ENCODE measurements around the gene EXOC4.
"Not testable (repeated sequence)": the region's sequence is repeated elsewhere in the genome, so short reads cannot be mapped to it uniquely, and the experiment has no call there.

Gene EXOC4

DNA sequence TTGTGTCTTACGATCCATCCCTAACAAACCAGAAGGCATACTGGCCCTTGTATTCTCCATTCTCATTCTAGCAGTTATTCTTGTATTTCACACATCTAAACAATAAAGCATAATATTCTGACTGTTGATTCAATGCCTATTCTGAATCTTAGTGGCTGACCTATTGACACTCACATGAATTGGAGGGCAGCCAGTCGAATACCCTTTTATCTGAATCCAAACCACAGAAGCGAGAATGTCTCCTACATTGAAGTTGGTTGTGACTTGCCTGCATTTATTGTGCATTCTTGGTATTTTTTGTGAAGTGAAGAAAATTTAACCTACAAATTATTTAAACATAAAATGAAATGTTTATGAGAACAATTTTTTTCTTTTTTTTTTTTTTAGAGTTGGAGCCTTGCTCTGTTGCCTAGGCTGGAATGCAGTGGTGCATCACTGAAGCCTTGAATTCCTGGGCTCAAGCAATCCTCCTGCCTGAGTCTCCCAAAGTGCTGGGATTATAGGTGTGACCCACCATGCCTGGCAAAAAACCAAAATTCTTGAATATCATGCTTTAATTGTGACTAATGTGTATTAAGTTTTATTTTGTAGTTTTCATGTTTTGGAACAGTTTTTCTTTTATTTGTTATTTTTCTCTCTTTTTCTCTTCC lies 22.7 kb downstream of the EXOC4 start:
- DNase-seq = no peak

DNA sequence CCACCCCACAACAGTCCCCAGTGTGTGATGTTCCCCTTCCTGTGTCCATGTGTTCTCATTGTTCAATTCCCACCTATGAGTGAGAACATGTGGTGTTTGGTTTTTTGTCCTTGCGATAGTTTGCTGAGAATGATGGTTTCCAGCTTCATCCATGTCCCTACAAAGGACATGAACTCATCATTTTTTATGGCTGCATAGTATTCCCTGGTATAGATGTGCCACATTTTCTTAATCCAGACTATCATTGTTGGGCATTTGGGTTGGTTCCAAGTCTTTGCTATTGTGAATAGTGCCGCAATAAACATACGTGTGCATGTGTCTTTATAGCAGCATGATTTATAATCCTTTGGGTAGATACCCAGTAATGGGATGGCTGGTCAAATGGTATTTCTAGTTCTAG lies 26.1 kb downstream of the EXOC4 start:
- not testable (repeated sequence) for DNase-seq

DNA sequence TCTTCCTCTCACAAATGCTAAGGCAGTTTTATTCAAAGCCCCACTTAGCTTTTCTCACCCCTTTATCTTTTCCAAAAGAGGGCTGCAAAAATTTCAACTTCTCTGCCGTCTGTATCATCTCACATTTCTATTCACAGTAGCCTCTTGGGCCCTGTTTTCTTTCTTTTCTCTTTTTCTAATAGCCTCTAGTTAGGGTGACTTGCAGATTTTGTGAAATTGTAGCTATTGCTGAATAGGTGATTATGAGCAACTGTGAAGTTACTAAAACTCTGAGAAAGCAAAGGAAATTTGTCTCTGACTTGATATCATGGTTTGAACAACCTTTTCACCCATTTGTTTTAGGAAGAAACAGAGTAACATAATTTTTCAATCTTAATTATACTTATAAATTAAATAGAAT lies 29.2 kb downstream of the EXOC4 start:
- no peak for DNase-seq

DNA sequence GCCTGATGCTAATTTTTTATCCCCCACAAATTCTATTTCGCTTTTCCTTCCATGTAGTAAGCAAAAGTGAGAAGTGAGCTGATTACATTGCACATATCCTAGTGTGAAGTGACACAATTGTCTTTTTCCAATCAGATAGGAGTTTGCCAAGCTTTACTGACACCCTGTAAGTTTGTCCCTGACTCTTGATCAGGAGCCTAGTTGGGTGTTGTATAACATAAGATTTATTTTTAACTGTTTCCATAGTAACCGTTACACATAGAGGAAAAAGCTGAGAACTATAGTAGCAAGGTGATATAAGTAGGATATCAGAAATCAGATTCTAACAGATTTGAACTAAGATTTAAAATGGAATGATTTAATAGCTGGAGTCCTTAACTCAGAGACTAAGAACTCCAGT lies 31.2 kb downstream of the EXOC4 start:
- DNase-seq = no peak

DNA sequence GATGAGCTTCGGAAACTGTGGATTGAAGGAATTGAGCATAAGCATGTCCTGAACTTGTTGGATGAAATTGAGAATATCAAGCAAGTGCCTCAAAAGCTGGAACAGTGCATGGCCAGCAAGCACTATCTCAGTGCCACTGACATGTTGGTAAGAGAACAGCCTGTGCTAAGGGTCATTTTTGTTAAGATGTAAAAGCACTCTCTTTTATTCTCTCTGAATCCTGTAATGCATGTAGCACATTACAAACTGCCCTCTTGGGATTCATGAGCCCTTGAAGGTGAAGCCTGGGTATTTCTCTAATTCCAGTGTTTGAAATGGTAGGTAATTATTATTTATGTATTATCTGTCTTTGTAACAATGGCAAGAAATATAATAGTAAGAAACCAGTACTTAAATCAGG lies 36.1 kb downstream of the EXOC4 start:
- DNase-seq = no peak

DNA sequence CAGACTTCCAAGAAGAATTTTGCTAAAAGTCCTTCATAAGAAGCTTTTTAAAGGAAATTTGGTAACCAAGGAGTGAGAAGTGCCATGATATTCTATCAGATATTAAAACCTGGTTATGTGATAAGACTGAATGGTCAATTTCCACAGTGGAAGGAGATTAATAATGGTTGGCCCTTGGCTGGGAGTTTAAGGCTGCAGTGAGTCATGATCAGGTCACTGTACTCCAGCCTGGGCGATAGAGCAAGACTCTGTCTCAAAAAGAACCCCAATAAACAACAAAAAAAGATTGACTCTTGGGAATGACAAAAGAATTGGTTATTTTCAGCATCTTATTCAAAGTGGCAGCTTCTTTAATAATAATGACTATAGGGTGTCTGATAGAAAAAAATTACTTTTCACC lies 37.2 kb downstream of the EXOC4 start:
- no peak for DNase-seq

DNA sequence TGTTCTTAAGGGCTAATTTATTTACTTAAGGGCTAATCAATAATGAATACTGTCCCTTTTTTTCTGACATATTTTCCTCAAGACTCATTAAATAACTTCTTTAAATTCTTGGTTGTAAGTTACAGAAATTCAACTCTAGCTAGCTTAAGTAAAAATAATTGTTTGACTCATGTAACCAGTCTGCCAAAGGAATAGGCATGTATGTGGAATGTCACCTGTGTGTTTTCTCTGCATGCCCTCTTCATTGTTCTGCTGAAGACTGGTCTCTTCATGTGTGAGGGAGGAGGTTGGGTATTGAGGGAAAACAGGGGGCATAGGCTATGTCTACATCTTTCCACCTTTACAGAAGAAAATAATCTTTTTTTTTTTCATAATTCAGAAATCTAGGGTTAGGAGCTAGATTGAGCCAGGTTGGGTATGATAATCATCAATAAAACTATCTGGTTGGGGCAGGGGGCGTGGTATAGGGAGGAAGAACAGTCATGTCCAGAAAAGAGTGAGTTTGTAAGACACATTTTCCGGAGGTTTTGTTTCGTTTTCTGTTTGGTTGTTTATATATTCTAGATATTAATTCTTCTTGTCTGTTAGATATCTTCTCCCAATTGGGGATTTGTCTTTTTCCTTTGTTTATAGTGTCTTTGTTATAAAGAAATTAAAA lies 37.9 kb downstream of the EXOC4 start:
- DNase-seq = peak; percentile 5

DNA sequence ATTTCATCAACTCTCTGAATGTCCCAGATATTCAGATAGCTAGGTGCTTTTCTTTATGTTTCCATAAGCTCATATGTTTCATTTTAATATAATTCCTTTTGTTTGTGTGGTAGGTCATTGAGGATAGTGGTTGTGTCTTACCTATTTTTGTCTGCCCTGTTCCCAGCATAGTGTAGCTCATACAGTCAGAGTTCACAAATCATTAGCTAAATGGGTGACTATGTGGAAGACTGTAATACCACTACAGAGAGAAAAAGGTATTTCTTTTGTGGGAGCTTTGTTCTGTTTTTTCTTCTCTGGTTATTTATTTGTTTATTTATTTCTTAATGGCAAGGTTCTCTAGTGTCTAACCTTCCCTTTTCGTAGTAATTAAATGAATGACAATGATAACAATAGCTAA lies 39.8 kb downstream of the EXOC4 start:
- no peak for DNase-seq

DNA sequence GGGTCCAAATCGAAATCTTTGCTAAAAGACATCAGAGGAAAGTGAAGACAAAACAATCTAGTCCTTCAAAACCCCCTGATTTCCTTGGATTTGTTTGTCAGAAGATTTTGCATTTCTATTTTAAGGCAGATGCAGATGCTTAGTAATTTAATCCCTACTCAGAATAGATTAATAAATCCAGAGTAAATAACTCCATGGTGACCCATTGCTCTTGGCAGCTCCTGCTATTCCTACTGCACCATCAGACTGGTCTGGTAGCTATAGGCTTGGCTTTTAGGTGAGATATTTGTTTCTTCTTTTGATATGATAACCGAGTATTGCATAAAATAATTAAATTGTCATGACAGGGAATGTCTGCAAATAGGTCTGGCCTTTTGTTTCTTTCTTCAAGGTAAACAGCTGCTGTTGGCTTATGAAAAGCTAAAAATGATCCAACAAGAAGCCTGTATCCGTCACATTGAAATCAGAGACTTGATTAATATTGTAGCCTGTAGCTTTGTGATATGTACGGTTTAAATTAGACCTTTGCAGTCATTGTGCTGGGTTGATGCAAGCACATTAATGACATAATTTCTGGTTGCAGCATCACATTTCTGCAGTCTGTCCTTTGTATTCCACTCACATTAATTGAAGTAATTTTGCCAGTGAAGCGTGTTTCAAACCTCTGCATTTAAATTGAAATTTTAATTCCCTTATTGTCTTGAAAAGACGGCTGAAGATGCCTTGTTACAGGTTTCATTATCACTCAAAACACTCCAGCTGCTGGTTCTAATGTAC lies 40.7 kb downstream of the EXOC4 start:
- DNase-seq = no peak

DNA sequence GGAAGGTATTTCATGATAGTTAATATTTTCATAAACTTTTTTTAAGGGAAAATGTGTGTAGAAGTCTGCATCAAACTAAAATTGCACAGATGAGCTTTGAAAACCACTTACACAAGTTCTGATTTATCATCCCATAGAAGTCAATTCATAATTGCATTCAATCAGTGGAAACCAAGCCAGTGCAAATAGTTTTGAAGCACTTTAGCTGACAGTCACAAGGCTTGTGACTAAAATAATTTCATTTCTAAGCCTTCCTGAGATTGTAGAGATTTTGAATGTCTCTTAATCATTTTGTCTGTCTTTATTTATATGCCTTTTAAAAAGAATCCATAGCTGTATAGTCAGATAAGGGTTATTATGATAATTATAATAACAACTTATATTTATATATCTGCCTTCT lies 41.4 kb downstream of the EXOC4 start:
- no peak for DNase-seq

DNA sequence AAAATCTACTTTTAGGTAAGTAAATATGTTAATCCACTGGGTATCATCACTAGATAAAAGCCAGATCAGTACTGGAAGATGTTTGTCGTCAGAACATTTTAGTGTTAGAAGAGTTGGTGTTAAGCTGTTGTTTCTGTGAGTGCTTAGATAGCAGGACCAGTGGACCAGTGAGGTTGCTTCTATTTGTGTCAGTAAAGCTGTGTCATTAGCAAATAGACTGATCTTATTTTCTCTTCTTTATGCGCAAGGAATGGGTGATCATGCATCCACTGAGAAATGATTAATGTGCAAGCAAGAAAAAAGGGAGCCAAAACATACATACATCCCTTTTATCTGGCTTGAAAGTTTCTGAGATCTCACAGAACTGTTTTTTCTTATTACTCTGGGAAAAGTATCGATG lies 42.6 kb downstream of the EXOC4 start:
- no peak for DNase-seq

DNA sequence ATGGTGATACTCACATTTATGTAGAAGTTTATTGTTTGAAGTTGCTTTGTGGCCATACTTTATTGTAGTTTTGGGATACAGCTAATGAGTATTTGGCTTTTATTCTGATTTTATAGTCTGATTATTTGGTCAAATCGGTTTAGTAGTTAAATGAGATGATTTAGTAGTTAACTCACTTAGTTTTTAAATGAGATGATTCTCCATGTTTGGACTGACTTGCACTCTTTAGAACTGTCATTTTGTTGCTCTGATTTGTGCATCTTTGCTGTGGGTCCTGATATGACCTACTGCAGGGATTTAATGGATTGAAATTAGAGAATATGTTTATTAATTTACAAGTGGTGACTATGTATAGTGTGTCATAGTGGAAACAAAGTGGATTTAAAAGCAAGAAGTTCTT lies 44.2 kb downstream of the EXOC4 start:
- no peak for DNase-seq

DNA sequence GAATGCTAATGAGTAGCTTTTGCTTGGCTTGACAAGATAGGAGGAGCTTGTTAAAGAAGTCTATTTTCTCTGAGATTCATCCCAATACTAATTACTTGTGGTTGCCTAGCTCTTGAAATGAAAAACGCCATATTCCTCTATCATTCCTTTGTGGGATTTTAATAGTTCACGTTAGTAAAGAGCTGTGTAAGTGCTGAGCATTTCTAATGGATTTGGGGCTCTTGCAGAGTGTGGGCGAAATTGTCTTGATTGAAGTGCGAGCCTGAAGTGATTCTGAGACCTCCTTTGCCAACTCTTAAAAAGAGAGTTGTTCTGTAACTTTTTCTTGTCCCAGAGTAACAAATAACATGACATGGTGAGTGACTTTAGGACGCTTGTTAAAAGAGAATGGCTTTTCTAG lies 45.2 kb downstream of the EXOC4 start:
- no peak for DNase-seq

DNA sequence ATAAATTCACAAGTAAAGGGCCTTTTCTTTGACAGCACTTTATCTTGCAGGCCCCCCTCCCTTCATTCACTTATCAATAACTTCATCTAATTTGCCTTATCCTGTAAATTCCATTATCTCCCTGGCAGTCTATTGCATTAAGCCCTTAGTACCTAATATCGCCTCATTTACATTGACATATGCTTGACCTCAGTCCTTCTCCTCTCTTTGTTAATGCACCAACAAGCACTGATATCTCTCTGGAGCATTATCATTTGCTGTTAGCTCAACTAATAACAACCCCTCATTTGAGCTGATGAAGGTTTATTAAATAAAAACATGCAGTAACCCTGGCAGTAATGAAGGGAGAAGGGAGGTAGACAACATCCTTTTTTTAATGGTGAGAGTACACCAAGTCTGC lies 46.8 kb downstream of the EXOC4 start:
- no peak for DNase-seq

DNA sequence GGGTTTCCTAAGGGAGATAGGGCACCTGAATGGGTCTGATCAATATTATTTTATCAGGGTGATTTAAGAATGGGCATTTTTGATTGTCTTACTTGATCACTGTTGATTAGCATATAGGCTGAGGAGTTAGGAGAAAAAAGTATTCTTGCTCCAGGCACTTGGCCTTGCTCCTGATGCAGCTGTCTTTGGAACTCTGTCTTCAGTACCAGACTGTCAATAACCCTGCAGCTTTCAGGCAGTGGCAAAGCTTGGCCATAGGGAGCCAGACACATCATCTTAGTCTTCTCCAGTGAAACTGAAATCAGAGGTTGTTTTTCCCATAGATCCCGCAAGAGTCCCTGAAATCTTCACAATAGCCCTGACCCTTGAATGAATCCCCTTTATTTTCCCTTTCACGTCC lies 47.2 kb downstream of the EXOC4 start:
- no peak for DNase-seq

DNA sequence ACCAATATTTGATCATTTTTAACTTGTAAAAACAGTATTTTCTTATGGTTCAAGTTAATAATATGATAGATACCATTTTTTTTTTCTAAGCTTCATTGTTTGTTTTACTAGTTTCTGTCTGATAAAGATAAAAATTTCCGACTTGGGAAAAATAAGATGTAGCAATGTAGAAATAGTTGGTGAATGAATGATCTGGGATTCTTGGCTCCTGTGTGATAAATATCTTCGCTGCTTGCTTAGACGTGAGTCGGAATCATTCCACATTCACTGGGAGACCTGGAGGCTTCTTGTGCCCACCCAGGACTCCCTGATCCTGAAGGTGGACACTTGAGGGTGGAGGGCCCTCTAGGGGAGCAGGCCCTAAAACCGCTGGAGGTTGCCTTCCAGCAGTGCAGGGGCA lies 47.9 kb downstream of the EXOC4 start:
- DNase-seq = no peak

DNA sequence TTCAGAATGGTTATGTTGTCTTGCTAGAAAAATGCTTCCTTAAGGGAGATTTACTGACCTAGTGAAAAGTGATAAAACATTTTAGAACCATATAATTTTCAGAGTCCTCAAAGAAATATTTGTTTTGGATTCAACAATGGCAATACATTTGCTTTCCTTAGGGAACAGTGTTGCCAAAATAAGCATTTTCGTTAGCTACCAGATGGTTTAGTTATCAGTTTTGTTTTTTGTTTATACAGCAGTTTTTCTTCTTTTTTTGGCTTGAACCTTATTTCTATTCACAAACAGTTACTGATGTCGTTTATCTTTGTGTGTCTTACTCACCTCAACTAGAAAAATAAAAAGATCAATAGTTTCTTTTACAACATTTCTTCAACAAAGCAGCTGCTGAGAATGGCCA lies 48.6 kb downstream of the EXOC4 start:
- DNase-seq = no peak

DNA sequence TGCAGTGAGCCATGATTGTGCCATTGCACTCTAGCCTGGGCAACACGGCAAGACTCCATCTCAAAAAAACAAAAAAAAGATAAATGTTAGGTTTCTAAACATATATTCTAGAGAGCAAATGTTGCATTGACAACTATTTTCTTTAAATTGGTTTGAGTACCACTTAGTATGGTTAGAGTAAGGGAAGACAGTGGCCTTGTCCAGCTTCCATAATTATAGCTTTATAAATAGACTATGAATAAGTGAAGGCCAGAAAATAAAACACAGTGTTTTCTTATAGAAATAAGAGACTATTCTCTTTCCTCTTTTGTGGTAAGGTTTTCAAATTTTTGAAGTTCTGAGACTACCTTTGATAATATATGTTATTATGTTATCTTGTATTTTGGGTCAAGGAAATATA lies 50.5 kb downstream of the EXOC4 start:
- no peak for DNase-seq

DNA sequence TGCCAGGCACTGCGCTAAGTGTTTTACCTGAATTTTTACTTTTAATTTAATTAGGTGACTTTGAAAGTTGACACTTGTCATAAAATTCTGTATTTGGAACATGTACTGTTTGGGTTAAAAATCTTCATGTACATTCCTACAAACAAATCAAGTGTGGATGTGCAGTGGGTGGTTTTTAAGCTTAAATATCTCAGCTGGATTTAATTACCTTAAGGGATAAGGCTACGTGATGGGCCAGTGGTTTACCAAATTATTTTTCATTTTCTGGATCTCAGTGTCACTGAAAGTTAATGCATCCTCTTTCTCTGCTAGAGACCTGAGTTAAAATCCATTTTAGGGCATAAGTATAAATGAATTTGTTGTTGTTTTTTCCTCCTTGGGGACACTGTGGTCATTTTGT lies 51.1 kb downstream of the EXOC4 start:
- no peak for DNase-seq

DNA sequence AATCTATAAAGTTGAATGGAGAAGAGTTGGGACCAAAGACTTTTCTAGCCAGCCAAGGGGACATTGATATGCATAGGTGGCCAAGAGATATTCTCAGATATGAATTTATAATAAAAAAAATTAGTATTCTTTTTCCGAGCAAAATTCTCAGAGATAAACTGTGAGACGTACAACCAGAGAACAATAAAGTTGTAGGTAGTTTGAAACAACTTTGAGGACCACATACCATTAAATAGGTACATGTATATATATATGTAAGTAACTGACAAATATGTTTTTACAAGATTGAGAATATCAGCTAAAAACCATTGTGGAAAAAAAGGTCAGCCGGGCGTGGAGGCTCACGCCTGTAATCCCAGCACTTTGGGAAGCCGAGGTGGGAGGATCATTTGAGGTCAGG lies 56.5 kb downstream of the EXOC4 start:
- no peak for DNase-seq

DNA sequence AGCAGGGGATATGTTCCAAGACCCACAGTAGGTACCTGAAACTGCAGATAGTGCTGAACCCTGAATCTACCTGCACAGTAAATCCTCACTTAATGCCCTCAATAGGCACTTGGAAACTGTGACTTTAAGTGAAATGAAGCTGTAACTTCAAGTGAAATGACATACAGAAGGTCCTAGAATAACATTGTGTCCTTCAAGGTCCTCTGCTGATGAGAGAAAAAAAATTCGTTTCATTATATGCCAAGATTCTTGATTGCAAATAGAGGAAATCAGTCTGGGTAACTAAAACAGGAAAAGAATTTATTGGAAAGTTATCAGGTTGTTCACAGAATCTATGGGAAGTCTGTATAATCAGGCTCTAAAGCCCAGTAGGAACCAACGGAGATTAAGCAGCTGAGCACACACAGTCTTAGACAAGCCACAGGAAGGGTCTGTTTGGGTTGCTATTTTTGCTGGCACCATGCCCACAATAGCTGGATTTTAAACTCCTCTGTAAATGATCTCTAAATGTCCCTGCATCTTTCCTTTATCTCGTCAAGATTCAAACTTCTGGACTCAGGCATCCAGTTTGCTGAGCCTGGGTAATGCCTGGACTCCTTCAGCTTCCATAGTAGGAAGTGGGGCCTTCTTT lies 57.5 kb downstream of the EXOC4 start:
- no peak for DNase-seq

DNA sequence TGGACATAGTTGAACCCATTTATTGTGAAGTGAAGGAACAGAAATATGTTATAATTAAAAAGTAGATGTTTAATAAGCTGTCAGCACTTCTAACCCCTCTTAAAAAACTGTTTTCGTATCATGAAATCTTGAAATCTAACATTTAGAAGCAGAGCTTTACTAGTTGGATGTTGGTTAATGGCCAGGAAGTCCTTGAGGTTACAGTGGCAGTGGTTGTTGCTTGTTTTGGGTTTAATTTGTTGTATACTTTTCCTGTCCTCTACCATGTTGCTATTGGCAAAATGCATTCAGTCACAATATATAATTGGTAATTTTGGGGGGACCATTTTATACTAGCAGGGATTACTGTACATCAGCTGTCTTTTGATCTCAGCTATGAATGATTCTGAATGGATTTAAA lies 60.7 kb downstream of the EXOC4 start:
- no peak for DNase-seq

DNA sequence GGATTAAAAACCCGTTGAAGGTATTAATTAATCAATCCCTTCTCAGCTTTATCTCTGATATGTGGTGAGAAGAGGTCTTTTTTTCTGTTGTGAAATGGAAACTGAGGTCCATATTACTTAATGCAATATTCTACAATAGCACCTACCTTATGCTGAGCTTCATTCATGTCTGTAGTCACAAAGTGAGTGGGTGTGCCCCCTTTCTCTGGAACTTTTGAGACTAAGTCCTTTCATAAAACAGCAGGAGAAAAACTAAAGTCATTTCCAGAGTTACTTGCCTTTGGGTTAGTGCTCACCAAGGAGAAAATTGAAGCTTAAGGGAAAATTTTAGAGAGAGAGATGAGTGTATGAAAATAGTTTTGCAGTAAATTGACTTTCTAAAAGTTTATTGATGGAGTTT lies 61.2 kb downstream of the EXOC4 start:
- no peak for DNase-seq
